ES-I3 (cell line): ENCODE data around the gene CYP4F8.
A peak's percentile ranks its signal among the peaks of the same experiment; 100 is the strongest.

Experiments used
- H3K36me3 ChIP-seq: 2 replicates; pipeline ENCODE4 v1.6.1; 2013; ENCODE audit warnings: mild to moderate bottlenecking, low read length, control low read depth, moderate library complexity; ENCODE audit not compliant: insufficient read depth
- H3K4me1 ChIP-seq: 2 replicates; pipeline ENCODE4 v1.6.1; 2013; ENCODE audit warnings: mild to moderate bottlenecking, control low read depth, low read length; ENCODE audit not compliant: insufficient read depth
- H3K9ac ChIP-seq: 2 replicates; pipeline ENCODE4 v1.6.1; 2013; ENCODE audit warnings: low read depth, mild to moderate bottlenecking, low read length, moderate library complexity
- H3K9me3 ChIP-seq: 2 replicates; pipeline ENCODE4 v1.6.1; 2013; ENCODE audit warnings: mild to moderate bottlenecking, low read length, moderate library complexity; ENCODE audit not compliant: control insufficient read depth, insufficient read depth

CYP4F8 gene

DNA sequence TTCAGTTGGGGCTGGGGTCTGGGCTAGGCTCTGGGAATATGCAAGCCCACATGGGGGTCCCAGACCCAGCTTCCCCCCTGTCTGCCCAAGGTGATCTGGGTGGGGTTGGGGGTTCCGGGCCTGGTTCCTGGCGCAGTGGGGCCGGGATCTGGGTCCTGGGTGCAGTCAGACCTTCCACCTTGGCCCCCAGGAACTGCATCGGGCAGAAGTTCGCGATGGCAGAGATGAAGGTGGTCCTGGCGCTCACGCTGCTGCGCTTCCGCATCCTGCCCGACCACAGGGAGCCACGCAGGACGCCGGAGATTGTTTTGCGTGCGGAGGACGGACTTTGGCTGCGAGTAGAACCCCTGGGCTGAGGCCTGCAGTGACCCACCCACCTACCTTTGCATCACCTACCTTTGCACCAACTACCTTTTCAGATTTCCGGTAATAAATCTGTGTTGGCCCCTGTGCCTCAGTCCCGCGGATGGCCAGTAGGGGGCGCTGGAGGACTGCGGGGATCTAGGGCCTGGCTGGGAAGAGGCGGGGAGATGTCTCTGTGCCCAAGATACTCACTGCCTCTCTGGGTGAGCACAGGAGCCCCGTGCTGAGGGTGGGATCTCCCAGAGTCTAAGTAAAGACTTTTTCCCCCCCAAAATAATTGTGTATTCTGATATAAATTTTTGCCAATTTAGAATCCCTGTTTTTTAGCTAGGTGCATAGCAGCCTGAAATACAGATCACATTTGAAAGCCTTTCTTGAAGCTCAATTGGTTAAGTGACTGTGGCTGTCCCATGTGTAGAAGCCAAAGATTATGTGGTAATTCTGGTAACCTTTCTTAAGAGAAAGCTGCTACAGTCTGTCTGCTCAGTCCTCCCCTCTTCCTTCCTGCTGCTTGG, 14.2 kb downstream of the CYP4F8 start:
- Histone ChIP-seq H3K9me3 (no peaks in the 10 kb centered on the region), H3K36me3 (no peaks in the 10 kb centered on the region), H3K9ac (peak overlapping the region; percentile 26; the same call in 1 of the 2 replicates), H3K4me1 (no peaks in the 10 kb centered on the region)

DNA sequence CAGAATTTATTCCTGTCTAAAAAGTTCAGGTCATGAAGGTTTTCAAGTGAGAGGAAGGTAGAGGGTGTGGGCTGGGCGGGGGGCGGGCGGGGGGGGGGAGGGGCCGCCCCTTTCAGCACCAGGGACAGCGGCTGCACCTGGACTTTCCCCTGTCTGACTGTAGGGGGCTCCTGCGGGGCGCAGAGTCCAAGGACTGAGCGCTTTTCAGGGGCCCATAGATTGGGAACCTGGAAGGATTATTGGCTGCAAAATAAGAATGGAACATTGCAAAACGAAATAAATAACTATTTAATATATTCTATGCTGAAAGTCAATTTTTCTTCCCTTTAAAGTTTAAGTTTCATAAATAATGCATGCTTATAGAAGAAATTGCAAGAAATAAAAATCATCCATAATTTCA, 16.8 kb downstream of the CYP4F8 start:
- H3K4me1 ChIP-seq = no peaks in the 10 kb centered on the region
- no peak overlapping the region for H3K9ac ChIP-seq
- H3K9me3 ChIP-seq = no peaks in the 10 kb centered on the region
- H3K36me3 ChIP-seq = no peaks in the 10 kb centered on the region

GRCh38 chr19:15633082-15633835, 18.2 kb downstream of the CYP4F8 start:
- H3K9ac ChIP-seq = no peak overlapping the region
- no peaks in the 10 kb centered on the region for H3K36me3 ChIP-seq
- H3K4me1 ChIP-seq = no peaks in the 10 kb centered on the region
- no peaks in the 10 kb centered on the region for H3K9me3 ChIP-seq

DNA sequence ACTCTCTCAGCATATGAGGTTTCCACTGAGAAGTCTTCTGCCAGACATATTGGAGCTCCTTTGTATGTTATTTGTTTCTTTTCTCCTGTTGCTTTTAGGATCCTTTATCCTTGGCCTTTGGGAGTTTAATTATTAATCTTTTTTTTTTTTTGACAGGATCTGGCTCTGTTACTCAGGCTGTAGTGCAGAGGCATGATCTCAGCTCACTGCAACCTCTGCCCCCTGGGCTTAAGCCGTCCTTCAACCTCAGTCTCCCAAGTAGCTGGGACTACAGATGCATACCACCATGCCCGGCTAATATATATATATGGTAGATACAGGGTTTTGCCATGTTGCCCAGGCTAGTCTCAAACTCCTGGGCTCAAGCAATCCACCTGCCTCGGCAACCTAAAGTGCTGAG, 19.1 kb downstream of the CYP4F8 start:
- no peaks in the 10 kb centered on the region for H3K9me3 ChIP-seq
- no peak overlapping the region for H3K9ac ChIP-seq
- H3K4me1 ChIP-seq = no peaks in the 10 kb centered on the region
- H3K36me3 ChIP-seq = no peaks in the 10 kb centered on the region

DNA sequence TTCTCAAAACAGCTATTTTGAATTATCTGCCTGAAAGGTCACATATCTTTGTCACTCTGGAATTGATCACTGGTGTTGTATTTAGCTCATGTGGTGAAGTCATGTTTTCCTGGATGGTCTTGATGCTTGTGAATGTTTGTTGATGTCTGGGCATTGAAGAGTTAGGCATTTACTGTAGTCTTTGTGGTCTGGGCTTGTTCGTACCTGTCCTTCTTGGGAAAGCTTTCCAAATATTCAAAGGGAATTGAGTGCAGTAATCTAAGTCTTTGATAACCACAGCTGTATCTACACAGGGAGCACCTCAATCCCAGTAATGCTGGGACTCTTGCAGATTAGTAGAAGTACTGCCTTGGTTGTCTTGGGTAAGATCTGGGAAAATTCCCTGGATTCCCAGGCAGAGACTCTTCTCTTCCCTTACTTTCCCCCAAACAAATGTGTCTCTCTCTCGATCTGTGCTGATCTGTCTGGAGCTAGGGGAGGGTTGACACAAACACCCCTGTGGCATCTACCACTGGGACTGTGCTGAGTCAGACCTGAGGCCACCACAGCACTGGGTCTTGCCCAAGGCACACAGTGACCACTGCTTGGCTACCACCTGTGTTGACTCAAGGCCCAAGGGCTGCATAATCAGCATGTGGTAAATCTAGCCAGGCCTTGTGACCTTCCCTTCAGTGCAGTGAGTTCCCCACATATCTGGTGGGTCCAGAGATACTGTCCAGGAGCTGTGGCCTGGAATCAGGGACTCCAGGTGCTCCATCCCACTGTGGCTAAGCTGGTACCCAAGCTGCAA, 20.2 kb downstream of the CYP4F8 start:
- Histone ChIP-seq H3K9me3 (no peaks in the 10 kb centered on the region), H3K4me1 (no peaks in the 10 kb centered on the region), H3K36me3 (no peaks in the 10 kb centered on the region), H3K9ac (no peak overlapping the region)

GRCh38 chr19:15636026-15636425, 21.0 kb downstream of the CYP4F8 start:
- Histone ChIP-seq H3K9ac (no peak overlapping the region), H3K9me3 (no peaks in the 10 kb centered on the region), H3K4me1 (no peaks in the 10 kb centered on the region), H3K36me3 (no peaks in the 10 kb centered on the region)

GRCh38 chr19:15639596-15639995, 24.6 kb downstream of the CYP4F8 start:
- no peaks in the 10 kb centered on the region for H3K9me3 ChIP-seq
- H3K9ac ChIP-seq = no peak overlapping the region
- no peaks in the 10 kb centered on the region for H3K36me3 ChIP-seq
- no peaks in the 10 kb centered on the region for H3K4me1 ChIP-seq

DNA sequence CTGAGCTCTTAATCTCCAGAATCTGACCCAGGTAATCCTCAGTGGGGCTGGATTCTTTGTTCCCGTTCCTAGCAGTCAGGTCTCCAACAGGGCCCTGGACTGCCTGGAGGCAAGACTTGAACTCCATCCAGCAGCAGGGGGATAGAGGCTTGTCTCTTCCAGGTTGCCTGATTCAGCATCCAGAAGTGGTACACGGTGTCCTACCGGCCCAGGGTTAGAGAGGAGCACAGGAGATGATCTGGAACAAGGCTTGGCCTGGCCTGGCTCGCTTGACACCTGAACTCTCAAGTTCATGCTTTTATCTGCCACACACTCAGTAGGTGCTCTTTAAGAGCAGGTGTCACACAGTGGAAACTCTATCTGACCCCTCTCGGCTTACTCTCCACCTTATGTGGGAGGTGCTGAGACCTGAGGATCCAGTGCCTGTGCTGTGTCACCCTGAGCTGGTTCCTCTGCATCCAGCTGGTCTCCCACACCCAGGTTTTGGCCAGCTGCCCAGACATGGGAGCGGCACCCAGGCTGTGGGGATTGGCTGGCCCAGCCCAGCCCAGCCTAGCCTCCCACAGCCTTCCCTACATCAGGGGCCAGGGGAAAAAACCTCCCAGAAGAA, 25.4 kb downstream of the CYP4F8 start, which contains the start of gene CYP4F3:
Gene CYP4F3 (plus strand): TSS at position 604 of the 610 bp plus-strand sequence. CDS start 519 bp downstream, outside the sequence.
- no peaks in the 10 kb centered on the region for H3K9me3 ChIP-seq
- H3K9ac ChIP-seq = no peak within 1 kb of the TSS
- no peaks in the 10 kb centered on the region for H3K36me3 ChIP-seq
- no peaks in the 10 kb centered on the region for H3K4me1 ChIP-seq

GRCh38 chr19:15640904-15641597, 26.0 kb downstream of the CYP4F8 start:
- no peaks in the 10 kb centered on the region for H3K9me3 ChIP-seq
- no peak overlapping the region for H3K9ac ChIP-seq
- no peaks in the 10 kb centered on the region for H3K36me3 ChIP-seq
- no peaks in the 10 kb centered on the region for H3K4me1 ChIP-seq

- Histone ChIP-seq H3K4me1 (no peaks in the 10 kb centered on the region), H3K9ac (no peak overlapping the region), H3K9me3 (no peaks in the 10 kb centered on the region), H3K36me3 (no peaks in the 10 kb centered on the region)
These were observed 27.0 kb downstream of the CYP4F8 start for GRCh38 chr19:15641901-15642491.

GRCh38 chr19:15642807-15643206, 27.8 kb downstream of the CYP4F8 start:
- Histone ChIP-seq H3K9ac (no peak overlapping the region), H3K9me3 (no peaks in the 10 kb centered on the region), H3K36me3 (no peaks in the 10 kb centered on the region), H3K4me1 (no peaks in the 10 kb centered on the region)

DNA sequence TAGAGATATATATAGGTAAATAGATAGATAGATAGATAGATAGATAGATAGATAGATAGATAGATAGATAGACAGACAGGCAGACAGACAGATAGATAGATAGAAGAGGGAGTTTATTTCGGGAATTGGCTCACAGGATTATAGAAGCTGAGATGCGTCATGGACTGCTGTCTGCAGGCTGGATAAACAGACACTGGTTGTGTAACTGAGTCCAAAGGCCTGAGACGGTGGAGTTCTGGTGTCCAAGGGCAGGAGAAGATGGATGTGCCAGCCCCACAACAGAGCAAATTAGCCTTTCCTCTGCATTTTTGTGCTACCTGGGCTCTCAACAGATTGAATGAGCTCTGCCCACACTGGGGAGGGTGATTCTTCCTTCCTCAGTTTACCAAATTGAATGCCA, 28.4 kb downstream of the CYP4F8 start:
- Histone ChIP-seq H3K9ac (no peak overlapping the region), H3K9me3 (no peaks in the 10 kb centered on the region), H3K36me3 (no peaks in the 10 kb centered on the region), H3K4me1 (no peaks in the 10 kb centered on the region)

DNA sequence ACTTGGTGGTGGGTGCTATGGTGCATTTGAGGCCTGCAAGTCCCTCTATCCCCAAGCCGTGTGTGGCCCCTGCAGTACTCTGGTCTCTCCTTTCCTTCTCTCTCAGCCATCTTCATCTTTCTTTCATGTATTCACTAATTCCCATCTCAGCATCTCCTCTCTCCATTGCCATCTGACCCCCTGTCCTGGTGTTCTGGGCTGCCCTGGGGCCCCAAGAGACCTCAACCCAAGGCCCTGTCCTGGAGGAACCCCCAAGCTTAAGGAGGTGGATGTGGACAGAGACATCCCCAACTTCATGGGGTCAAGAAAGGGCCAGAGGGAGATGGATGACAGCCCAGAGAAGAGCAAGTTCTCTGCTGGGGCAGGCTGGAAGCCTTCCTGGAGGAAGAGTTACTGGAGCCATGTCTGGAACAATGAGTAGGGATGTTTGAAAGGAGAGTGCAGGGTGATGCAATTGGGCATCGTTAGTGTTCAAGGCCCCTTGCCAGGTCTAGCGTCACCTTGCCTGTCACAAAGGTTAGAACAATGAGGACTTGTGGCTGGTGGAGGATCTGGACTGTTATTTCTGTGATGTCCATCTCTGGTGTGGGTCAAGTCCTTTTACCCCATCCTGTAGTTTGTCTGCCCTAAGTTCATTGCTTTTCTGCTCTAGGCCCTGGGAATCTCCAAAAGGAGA, 29.2 kb downstream of the CYP4F8 start:
- Histone ChIP-seq H3K9me3 (no peaks in the 10 kb centered on the region), H3K4me1 (no peaks in the 10 kb centered on the region), H3K9ac (no peak overlapping the region), H3K36me3 (no peaks in the 10 kb centered on the region)
